Progenitor cell of endocrine pancreas (in vitro differentiated cells): ENCODE measurements around the gene CDC45. TPM values are rescaled to one million over a fixed set of nuclear protein-coding genes. Genes with fewer than 3 reads are reported as not detected.

Source experiments
- DNase-seq: peaks from one replicate; pipeline ENCODE4 v3.0.0; 2021; ENCODE audit warnings: low spot score; ENCODE audit not compliant: unreplicated experiment
- H3K27ac Mint-ChIP-seq: 2 replicates; pipeline ENCODE4 v1.8.0; 2021; ENCODE audit warnings: mild to moderate bottlenecking, moderate library complexity, mixed read lengths
- H3K27me3 Mint-ChIP-seq: 2 replicates; pipeline ENCODE4 v1.8.0; 2021; ENCODE audit warnings: mixed read lengths
- H3K36me3 Mint-ChIP-seq: 2 replicates; pipeline ENCODE4 v1.8.0; 2022; ENCODE audit warnings: mixed read lengths; ENCODE audit not compliant: insufficient read depth
- H3K4me1 Mint-ChIP-seq: 2 replicates; pipeline ENCODE4 v1.8.0; 2021; ENCODE audit warnings: low read depth, mixed read lengths
- H3K4me3 Mint-ChIP-seq: 2 replicates; pipeline ENCODE4 v1.8.0; 2021; ENCODE audit warnings: low read depth, mild to moderate bottlenecking, moderate library complexity, mixed read lengths
- H3K9me3 Mint-ChIP-seq: 2 replicates; pipeline ENCODE4 v1.8.0; 2021; ENCODE audit warnings: low read depth, mixed read lengths
- total RNA-seq: library from RNA; stranded (reverse); gene quantifications from 2 replicates; pipeline ENCODE4 v1.2.1, GENCODE V29; 2021
- TF ChIP-seq, protein P1 (sequence below): fragments of 200-600 bp; sonication (generic); IDR thresholded peaks from one replicate; pipeline ENCODE4 v1.5.0; 2021; ENCODE audit warnings: antibody characterized with exemption, mild to moderate bottlenecking; ENCODE audit not compliant: unreplicated experiment

CDC45 gene
- total RNA-seq, 1 donor from 2014 or later: 18.1 TPM

DNA sequence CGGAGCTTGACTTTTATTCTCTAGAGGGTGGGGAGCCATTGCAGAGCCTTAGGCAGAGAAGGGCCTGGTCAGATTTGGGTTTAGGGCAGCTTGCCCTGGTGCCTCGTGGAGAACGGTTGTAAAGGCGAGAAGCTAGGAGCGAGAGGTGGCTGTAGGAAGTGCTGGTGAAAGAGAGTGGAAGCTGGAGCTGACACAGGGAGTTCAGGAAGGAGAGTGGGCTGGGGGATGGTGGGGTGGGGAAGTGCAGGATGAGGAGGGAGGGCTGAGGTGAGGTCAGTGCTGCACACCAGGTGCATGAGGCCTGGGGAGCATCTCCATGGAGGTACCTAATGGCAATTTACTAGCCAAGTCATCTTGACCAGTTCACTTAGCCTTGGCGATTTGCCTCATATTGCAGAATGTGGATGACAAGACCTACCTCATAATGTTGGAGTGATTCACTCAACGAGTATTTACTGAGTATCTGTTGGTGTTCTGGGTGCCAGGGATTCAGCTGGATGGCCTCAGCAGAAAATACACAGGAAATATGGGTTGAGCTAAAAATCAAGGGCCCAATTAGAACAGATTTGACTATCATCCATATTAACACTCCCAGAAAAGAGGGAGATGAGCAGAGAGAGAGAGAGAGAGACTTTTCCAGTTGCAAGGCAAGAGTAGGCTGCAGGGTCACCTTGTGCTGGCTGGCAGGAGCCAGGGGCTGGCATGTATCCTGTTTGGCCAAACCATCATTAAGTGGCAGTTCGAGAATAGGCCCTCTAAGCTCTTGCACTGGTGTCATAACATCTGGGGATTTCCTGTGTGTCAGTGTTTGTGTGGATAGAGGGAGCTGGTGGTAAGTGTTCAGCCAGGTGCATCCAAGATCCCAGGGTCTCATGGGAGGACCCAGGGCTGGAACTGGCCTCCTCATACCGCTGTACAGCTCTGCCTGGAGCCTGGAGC, 88.9 kb downstream of the CDC45 start:
- Mint-ChIP-seq H3K4me1 (no peaks in the 10 kb centered on the region), H3K4me3 (no peak overlapping the region), H3K36me3 (no peaks in the 10 kb centered on the region), H3K27me3 (peaks cover 16% of the 10 kb centered on the region), H3K27ac (no peak overlapping the region), H3K9me3 (peaks cover 5% of the 10 kb centered on the region)
- TF ChIP-seq, protein P1, sequence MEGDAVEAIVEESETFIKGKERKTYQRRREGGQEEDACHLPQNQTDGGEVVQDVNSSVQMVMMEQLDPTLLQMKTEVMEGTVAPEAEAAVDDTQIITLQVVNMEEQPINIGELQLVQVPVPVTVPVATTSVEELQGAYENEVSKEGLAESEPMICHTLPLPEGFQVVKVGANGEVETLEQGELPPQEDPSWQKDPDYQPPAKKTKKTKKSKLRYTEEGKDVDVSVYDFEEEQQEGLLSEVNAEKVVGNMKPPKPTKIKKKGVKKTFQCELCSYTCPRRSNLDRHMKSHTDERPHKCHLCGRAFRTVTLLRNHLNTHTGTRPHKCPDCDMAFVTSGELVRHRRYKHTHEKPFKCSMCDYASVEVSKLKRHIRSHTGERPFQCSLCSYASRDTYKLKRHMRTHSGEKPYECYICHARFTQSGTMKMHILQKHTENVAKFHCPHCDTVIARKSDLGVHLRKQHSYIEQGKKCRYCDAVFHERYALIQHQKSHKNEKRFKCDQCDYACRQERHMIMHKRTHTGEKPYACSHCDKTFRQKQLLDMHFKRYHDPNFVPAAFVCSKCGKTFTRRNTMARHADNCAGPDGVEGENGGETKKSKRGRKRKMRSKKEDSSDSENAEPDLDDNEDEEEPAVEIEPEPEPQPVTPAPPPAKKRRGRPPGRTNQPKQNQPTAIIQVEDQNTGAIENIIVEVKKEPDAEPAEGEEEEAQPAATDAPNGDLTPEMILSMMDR: no peak
- no peak for DNase-seq

DNA sequence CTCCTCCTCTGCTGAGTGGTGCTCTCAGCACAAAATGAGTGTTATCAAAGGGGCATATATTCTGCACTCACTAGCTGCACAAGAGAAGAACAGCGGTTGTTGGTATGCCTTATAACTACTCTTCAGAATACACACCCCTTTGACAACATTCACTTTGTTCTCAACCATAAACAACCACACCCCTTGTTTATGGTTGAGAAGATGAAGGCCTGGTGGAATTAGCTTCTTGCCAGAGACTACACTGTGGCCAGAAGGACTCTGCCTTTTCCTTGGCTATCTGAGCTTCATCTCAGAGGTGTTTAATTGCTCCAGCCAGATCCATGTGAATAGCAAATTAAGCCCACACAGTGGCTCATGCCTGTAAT, 89.5 kb downstream of the CDC45 start:
- no peaks in the 10 kb centered on the region for H3K9me3 Mint-ChIP-seq
- no peaks in the 10 kb centered on the region for H3K4me1 Mint-ChIP-seq
- no peak overlapping the region for H3K27ac Mint-ChIP-seq
- DNase-seq: no peak
- TF ChIP-seq, protein P1: no peak
- peaks cover 19% of the 10 kb centered on the region for H3K27me3 Mint-ChIP-seq
- H3K36me3 Mint-ChIP-seq: no peaks in the 10 kb centered on the region
- H3K4me3 Mint-ChIP-seq: no peak overlapping the region

DNA sequence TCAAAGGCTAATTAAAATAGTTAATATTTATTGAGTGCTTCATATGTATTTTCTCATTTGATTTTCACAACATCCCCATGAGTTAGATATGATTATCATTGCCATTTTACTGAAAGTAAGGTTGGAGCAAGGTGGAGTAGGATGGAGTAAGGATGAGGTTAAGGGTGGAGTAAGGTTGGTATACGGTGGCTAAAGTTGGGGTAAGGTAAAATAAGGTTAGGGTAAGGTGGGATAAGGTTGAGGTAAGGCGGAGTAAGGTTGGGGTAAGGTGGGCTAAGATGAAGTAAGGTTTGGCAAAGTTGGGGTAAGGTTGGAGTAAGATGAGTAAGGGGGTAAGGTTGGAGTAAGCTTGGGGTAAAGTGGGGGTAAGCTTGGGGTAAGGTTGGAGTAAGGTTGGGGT, 90.3 kb downstream of the CDC45 start:
- no peak for DNase-seq
- H3K9me3 Mint-ChIP-seq: no peaks in the 10 kb centered on the region
- H3K4me3 Mint-ChIP-seq: no peak overlapping the region
- TF ChIP-seq, protein P1: no peak
- H3K27me3 Mint-ChIP-seq: peaks cover 21% of the 10 kb centered on the region
- no peaks in the 10 kb centered on the region for H3K4me1 Mint-ChIP-seq
- H3K27ac Mint-ChIP-seq: no peak overlapping the region
- H3K36me3 Mint-ChIP-seq: no peaks in the 10 kb centered on the region

Other genes with a start within 250 kb of the CDC45 start
- 6.6 and 8.7 TPM in 2 replicates for gene CLTCL1, start 188.2 kb upstream of the CDC45 start, total RNA-seq
- gene HIRA, start 48.2 kb upstream of the CDC45 start, total RNA-seq: 45.3 and 45.9 TPM in 2 replicates
- gene MRPL40, start 47.4 kb upstream of the CDC45 start, total RNA-seq: 20.7 and 23.6 TPM in 2 replicates
- 28.8 and 33.7 TPM in 2 replicates for gene C22orf39, start 32.2 kb upstream of the CDC45 start, total RNA-seq
- gene UFD1, start 727 bp upstream of the CDC45 start, total RNA-seq: 53.5 and 55.3 TPM in 2 replicates
- gene CLDN5, start 44.5 kb downstream of the CDC45 start, total RNA-seq: not detected in 2 replicates
- gene SEPTIN5, start 234.6 kb downstream of the CDC45 start, total RNA-seq: 32.0 and 34.5 TPM in 2 replicates
- 5.8 and 7.7 TPM in 2 replicates for gene GP1BB, start 243.6 kb downstream of the CDC45 start, total RNA-seq